HG03457 (cell line): ENCODE measurements around the gene MSI2.

Experiments
- ATAC-seq: cut with Tn5 transposase; IDR thresholded peaks from one replicate; pipeline ENCODE4 v1.9.1; 2021; ENCODE audit warnings: moderate number of reproducible peaks; ENCODE audit not compliant: unreplicated experiment

Gene MSI2

GRCh38 chr17:57387575-57387974, 131.3 kb downstream of the MSI2 start:
- ATAC-seq = no peak

GRCh38 chr17:57388131-57388725, 131.9 kb downstream of the MSI2 start:
- ATAC-seq = no peak

DNA sequence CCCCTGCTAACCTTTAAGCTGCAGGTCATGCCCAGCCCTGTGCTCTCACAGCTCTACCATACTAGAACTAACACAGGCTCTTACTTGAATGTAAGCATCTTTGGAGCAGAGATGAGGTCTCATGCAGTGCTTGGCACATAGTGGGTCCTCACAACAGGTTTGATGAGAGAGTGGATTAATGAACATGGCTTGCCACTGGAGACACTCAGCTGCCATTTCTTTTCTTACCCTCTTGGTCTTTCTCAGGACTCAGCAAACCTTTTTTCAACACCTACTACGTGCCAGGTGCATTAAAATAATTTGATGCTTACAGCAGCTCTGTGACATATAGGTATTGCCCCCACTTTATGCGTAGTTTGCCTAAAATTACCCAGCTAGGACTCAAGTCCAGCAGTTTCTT, 133.2 kb downstream of the MSI2 start:
- ATAC-seq = no peak

DNA sequence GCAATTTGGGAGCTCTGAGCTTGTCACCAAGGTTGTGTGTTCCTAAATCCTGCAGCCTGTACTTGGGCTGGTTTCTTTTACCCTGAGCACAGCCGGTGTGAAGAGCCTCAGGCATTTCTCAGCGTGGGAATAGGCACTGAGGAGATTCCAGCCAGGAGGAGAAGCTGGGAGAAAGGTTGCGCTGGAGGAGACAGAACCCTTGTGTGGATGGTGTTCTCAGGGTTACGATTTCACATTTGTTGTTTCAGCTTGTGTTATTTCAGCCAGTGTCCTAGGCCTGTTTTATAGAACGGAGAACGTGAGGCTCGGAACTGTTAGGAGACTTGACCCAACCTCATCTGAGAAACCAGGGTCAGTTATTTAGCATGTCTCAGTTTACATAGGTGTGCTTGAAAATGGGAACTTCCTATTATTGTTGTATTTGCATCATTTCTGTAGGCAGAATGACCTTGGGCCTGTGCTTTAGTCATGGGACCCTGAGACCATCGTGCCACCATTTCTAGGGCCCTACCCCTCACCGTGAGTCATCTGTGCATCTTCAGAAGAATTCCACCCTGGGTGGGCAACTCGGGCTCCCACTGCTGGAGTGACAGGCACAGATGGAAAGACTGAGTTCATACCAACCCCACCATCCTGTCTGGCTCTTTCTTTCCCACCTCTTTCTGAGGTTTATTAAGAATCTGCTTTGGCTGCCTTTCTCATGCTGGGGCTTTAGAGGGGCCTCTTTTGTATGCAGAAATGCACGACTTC, 134.9 kb downstream of the MSI2 start:
- no peak for ATAC-seq

DNA sequence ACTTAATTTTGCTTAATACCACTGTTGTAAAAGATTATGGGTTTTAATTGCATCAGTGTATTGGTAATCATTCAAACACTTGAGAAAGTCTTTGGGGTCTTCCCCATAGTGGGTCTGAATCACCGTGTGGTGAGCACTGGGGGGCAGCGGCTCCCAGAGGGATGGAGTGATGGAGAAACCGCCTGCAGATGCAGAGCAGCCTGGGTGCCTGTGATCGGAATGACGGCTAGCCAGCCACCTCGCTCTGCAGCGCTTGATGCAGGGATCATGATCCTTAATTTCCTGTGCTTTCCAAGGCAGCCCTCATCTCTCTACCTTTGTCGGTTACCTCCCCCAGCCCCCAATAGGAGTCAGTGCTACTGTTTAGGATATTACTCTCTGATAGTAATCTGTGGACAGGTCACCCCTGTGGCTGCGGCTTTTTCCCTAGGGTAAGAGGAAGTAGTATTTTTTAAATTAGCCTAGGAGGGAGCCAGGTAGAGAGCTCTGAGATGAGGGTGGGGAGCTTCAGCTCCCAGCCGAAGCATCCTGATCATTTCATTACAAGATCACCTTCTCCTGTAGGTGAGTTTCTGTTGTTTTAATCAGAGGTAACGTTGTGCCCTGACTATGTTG, 135.6 kb downstream of the MSI2 start:
- no peak for ATAC-seq

DNA sequence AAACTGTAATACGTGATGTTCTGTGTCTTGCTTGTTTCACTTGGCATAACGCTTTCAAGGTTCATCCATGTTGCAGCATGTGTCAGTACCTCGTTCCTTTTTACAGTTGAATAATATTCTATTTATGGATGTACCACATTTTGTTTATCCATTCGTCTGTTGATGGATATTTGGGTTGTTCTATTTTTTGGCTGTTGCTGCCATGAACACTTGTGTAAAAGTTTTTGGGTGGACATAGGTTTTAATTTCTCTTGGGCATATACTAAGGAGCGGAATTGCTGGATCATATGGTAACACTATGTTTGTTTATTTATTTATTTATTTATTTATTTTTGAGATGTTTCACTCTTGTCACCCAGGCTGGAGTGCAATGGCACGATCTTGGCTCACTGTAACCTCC, 137.0 kb downstream of the MSI2 start:
- no peak for ATAC-seq

DNA sequence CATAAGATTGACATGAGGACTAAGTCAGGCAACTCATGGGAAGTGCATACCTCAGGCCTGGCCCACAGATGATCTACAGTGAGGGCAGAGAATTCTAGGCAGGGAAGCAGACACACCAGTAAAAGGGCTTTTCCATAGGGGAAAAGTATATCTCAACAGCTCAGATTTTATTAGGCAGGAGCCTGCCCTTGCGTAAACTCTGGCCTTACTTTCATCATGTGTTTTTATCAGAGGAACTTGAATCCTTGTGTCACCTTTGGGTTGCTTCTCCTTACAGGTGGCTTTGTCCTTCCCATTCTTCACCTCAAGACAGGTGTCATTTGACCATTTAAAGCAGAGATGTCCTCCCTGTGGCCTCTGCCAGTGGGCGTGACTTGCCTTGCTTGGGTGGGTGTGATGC, 138.1 kb downstream of the MSI2 start:
- ATAC-seq = no peak

DNA sequence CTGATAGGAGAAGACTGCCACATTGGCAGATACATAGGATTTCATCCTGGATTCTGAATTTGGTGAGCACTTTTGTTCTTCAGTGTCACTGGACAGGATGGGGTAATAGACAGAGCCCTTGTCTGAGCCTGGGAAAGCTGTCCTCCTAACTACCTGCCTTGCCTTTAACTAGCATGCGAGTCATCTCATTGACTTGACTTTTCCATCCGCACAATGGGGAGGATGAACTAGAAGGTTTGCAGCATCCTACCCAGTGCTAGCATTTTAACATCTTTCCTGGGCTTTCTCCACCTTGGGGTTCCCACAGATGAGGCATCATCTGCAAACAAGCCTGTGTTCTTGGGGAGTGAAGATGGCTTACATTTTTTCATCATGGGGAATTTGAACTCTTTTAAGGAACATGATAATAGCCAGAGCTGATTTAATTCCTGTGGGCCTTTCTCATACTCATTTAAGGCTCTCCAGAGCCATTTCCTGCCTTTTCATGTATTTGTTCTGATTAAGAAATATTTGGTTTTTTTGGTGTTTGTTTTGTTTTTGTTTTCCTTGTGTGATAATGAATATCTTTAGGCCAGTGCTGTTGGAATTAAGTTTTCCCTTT, 139.5 kb downstream of the MSI2 start:
- no peak for ATAC-seq

GRCh38 chr17:57396511-57396921, 140.2 kb downstream of the MSI2 start:
- ATAC-seq = no peak

- no peak for ATAC-seq
These were observed 141.1 kb downstream of the MSI2 start for GRCh38 chr17:57397402-57397801.

GRCh38 chr17:57399690-57400089, 143.4 kb downstream of the MSI2 start:
- ATAC-seq = no peak

DNA sequence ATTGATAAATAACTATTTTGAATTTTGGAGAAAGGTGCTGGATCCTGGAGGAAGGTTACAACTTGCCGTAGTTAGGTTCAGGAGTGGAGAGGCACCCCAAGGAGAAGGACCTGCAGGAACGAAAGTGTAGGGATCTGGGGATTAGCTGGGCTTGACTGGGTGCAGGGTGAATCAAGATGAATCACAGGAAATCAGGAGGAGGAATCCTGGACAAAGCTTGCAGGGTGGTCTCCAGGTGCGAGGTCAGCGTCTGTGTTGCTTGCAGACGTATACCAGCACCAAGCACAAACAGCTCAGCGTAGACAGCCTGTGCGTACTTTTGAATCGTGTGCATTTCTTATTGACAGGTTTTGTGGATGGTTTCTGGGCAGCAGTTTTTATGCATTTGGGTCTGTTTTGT, 144.3 kb downstream of the MSI2 start:
- ATAC-seq = no peak

DNA sequence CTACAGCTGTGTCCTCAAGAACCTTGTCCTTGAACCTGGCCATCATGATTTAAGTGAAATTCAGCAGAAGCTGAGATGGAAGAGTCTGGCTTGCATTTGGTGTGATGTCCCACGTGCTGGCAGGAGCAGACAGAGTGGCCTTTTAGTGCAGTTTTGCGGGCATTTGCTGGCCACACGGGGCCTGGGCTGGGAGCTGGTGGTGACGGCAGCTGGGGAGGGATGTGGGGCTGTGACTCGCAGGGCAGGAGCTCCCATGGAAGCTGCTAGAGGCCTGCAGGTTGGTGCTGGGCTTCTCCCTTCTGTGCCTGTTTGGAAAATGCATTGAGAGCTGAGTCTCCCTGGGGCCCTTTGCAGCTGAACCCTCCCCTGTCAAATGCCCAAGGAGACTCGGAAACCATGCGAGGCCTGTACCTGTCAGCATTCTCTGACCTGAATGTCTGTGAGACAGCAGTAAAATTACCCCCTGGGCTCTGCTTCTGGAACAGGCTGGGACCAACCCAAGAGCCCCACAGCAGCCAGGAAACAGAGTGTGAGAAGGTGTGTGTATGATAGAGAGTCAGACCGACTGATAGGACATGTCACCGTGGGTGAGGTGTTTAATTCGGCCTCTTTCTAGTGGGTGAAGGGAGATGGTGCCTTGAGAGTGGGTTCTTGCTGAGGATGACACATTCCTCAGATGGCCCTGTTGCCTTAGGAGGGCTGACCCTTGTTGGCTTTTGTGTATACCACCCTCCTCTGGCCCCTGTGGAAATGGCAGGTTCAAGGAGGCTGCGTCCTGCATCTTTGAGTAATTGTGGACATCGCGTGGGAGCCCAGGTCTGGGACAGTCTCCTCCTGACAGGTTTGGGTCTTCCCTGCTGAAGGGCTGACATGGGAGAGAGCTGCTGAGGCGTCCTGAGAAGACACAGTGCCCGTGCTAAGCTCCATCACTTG, 145.5 kb downstream of the MSI2 start:
- ATAC-seq = no peak

GRCh38 chr17:57402681-57403180, 146.4 kb downstream of the MSI2 start:
- ATAC-seq = no peak

DNA sequence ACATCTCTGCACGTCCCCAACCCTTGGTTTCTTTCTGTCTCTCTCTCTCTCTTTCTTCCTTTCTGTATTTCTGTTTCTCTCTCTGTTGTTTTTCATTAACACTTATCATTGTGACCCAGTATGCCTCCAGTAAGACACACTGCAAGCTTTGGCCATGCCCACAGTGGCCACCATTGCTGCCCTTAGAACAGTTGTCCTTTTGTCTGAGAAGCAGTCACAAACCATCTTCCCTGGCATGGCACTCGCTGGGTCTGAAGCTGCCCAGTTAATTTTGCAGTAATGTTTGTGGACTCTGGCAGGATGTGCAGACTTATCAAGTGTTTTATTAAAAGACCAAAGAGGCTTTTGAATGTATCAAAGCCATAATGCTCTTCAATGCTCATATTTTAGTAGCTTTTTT, 146.9 kb downstream of the MSI2 start:
- no peak for ATAC-seq

DNA sequence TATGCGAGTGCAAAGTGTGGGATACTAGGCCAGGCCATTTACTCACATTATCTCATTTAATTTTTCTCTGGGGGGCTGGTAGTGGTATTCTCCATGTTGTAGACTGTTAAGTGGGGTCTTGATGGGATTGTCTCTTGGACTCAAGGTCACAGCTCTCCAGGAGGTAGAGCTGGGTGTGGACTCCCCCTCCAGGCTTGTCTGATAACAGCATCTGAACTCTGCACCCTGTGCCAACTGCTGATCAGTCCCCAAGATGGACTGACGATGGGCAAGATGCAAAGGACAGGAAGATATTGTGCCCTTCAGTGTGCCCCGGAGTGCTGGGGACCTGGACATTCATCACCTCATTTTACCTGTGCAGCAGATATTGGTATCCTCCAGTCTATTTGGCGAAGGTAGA, 147.8 kb downstream of the MSI2 start:
- no peak for ATAC-seq

- ATAC-seq = no peak
These were observed 148.6 kb downstream of the MSI2 start for GRCh38 chr17:57404795-57405490.

DNA sequence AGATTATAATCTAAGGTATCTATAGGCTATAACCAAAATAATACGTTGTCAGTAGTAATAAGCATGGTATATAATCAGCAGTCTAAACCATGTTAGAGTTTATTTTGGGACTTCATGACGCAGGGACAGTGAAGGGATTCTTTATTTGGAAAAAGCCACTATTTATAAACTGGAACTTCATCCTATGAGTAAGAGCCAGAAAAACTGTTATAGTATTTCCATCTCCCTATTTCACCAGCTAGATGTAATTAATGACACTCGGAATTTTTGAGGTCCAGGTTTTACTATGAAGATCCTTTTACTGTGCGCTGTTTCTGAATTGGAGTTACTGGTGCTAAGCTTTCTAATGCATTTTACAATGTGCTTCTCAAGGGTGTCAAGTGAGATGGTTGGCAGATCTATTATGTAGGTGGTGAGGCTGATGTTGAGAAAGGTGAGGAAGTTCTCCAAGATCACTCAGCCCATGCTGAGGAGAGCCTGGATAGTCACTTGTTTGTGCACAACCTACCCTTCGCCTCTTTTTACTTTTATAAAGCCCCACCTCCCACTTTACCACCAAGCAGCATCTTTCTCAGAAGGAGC, 149.3 kb downstream of the MSI2 start:
- no peak for ATAC-seq

DNA sequence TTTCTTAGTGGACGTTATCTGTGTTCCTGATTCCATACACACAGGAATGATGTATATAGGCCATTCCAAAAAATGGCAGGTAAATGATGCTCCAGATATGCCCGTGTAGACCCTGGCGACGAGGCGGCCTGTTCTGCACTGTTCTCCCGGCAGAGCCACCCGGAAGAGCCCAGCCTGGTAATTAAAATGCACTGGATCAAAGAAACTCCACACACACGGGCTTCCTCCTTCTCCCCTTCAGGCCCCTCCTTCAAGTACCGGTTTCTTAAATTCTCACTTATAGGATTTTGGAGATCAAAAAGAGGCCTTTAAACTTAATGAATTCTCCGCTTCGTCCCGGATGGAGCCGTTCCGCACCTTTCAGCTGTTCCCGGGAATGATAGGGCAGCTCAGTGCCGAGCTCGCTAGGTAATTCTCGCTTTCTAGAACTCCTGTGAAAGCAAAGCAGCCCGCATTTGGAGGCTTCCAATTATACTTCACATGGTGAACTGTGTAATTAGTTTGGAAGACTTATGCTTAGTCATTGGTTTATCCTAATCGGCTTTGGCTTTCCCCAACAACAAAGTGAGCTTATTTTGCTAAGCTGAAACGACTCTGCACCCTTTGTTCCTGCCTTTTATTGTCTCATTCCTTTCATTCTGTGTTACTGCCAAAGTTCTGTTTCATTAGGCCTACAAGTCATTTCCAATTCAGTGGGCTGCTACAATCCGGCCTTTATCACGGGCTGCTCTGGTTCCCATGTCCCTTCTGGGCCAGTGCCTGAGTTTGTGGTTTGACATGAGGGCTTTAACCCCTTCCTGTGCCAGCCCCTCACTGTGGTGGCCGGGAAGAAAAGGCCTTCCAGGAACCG, 150.0 kb downstream of the MSI2 start:
- ATAC-seq = no peak
